ENCODE data around the gene TEKT1.

TEKT1 gene

GRCh38 chr17:6761779-6762178 is 69.8 kb downstream of the TEKT1 start:
- DNase-seq (ENCODE audit: low read depth, low spot score): no peak

GRCh38 chr17:6757747-6758146 is 73.8 kb downstream of the TEKT1 start:
- no peak for DNase-seq (ENCODE audit: low read depth, low spot score)

- no peak for DNase-seq (ENCODE audit: low read depth, low spot score)
Measured at GRCh38 chr17:6756425-6757031, 75.0 kb downstream of the TEKT1 start.

- DNase-seq (ENCODE audit: low read depth, low spot score): no peak
Measured at GRCh38 chr17:6755731-6756184, 75.8 kb downstream of the TEKT1 start, which contains the start of gene XAF1. TSS of gene XAF1 (plus strand) at chr17:6756046. CDS start at chr17:6756079, 33 bp downstream.

- DNase-seq (ENCODE audit: low read depth, low spot score): no peak
Measured at GRCh38 chr17:6755281-6755680, 76.2 kb downstream of the TEKT1 start.

GRCh38 chr17:6753546-6753945 is 78.0 kb downstream of the TEKT1 start:
- DNase-seq (ENCODE audit: low read depth, low spot score): no peak

- no peak for DNase-seq (ENCODE audit: low read depth, low spot score)
Measured at GRCh38 chr17:6753006-6753445, 78.5 kb downstream of the TEKT1 start.

GRCh38 chr17:6752068-6752909 is 79.2 kb downstream of the TEKT1 start:
- peak; percentile 57 for DNase-seq (ENCODE audit: low read depth, low spot score)

GRCh38 chr17:6749519-6749918 is 82.0 kb downstream of the TEKT1 start:
- DNase-seq (ENCODE audit: low read depth, low spot score): no peak

GRCh38 chr17:6748617-6749016 is 82.9 kb downstream of the TEKT1 start:
- no peak for DNase-seq (ENCODE audit: low read depth, low spot score)

All from smooth muscle cell of the brain vasculature (primary cell).